Stimulated activated CD8-positive, alpha-beta memory T cell treated with anti-CD3 and anti-CD28 coated beads, Interleukin-2, amount 100 ng/mL, for 1 hour (primary cell): ENCODE results near the gene GPRC5C.
"Not testable (repeated sequence)": the region's sequence is repeated elsewhere in the genome, so short reads cannot be mapped to it uniquely, and the experiment has no call there.

Source experiments
- DNase-seq, 2 donors: peaks; one replicate each; pipeline ENCODE4 v3.0.0-alpha.2; 2020; ENCODE audit warnings: low read depth in 2 of 2

GPRC5C gene

GRCh38 chr17:74474043-74474792 is 42.3 kb downstream of the GPRC5C start:
- DNase-seq, result no peak

GRCh38 chr17:74475189-74475588 is 43.3 kb downstream of the GPRC5C start:
- DNase-seq, result no peak

- no peak for DNase-seq
Measured at GRCh38 chr17:74477411-74477810, 45.5 kb downstream of the GPRC5C start.

GRCh38 chr17:74478420-74479100 is 46.7 kb downstream of the GPRC5C start:
- DNase-seq, result no peak

GRCh38 chr17:74480290-74480689 is 48.4 kb downstream of the GPRC5C start:
- DNase-seq, result no peak

GRCh38 chr17:74481621-74482020 is 49.7 kb downstream of the GPRC5C start:
- DNase-seq, result no peak

- no peak for DNase-seq
Measured at GRCh38 chr17:74484066-74484465, 52.2 kb downstream of the GPRC5C start.

GRCh38 chr17:74485022-74485743 is 53.3 kb downstream of the GPRC5C start:
- no peak for DNase-seq

- DNase-seq, result no peak
Measured at GRCh38 chr17:74485841-74486240, 54.0 kb downstream of the GPRC5C start.

- DNase-seq, result not testable (repeated sequence)
Measured at GRCh38 chr17:74488276-74488675, 56.4 kb downstream of the GPRC5C start.

- no peak for DNase-seq
Measured at GRCh38 chr17:74490716-74491115, 58.8 kb downstream of the GPRC5C start.

- DNase-seq, result no peak
Measured at GRCh38 chr17:74491626-74492025, 59.7 kb downstream of the GPRC5C start.

- DNase-seq, result peak in 1 of 2 donors; percentile 39
Measured at GRCh38 chr17:74493331-74493833, 61.5 kb downstream of the GPRC5C start.
